Left ventricle myocardium superior (tissue), 1 donor: ENCODE results near the gene POLR2F. TPM values are rescaled to one million over a fixed set of nuclear protein-coding genes. Genes with fewer than 3 reads are reported as not detected.
A peak's percentile ranks its signal among the peaks of the same experiment; 100 is the strongest.
"Not testable (repeated sequence)": the region's sequence is repeated elsewhere in the genome, so short reads cannot be mapped to it uniquely, and the experiment has no call there.

ENCODE experiments used
- ATAC-seq: fragments of 200-7000 bp; cut with Tn5 transposase; one replicate; pipeline ENCODE4 v1.9.1; 2020; ENCODE audit warnings: mild to moderate bottlenecking, moderate library complexity
- DNase-seq: peaks from one replicate; pipeline ENCODE4 v3.0.0-alpha.2; 2020
- intact Hi-C: fragments of 100-400 bp; cut with micrococcal nuclease; formaldehyde crosslinking; loops from one replicate; pipeline ENCODE4 v1.11.0; 2022
- total RNA-seq: library from RNA; stranded (reverse); fragmentation: NEBNext Ultra II Directional; extraction: Animal tissue kit (Norgen Biotek cat#: 25700); gene quantifications from one replicate; pipeline ENCODE4 v1.2.1, GENCODE V29; 2021
- donor health status: DM: no; HTN: yes; CAD: no; lungs with severe emphysema.

The POLR2F gene
- total RNA-seq, 1 donor from 2014 or later: 90.7 TPM

- ATAC-seq, DNase-seq, intact Hi-C loops: not testable (repeated sequence)
These were observed 9.1 kb upstream of the POLR2F start for GRCh38 chr22:37944423-37944822.

DNA sequence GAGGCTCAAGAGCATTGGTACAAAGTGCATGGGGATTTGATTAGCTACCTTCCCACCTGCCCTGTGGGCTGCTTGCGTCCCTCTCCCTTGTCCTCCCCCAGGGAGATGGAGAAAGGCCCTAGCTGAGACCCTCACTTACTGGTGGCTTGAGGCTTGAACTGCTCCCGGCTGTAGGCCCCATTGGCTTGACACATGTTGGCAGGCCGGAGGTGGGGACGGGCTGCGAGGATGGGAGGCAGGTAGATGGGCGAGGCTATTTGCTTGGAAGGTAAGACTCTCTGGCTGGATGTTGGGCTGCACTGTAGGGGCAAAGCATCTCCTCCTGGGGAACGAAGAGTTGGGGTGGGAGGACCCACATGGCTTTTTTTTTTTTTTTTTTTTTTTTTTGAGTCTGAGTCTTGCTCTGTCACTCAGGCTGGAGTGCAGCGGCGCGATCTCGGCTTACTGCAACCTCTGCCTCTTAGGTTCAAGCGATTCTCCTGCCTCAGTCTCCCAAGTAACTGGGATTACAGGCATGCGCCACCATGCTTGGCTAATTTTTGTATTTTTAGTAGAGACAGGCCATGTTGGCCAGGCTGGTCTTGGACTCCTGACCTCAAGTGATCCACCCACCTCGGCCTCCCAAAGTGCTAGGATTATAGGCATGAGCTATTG is 6.2 kb upstream of the POLR2F start:
- intact Hi-C loops, DNase-seq, ATAC-seq: not testable (repeated sequence)

DNA sequence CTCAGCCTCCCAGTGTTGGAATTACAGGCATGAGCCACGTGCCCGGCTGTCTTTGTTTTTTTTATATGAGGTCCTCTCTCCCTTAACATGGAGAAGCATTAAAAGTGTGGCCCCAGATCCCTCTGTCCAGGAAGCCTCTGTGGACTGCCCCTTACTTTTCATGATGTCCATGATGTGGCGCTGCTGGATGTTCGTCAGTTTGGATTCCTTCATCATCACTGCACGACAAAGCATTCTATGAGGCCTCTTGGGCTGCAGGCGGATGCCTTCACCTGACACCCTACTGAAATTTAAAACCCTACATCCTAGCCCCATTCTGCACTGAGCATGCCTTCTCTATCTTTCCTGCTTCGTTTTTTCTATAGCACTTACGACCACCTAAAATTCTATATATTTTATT is 2.2 kb upstream of the POLR2F start:
- intact Hi-C loops: no loop called here
- DNase-seq (no peak), ATAC-seq (no peak)

- peak; percentile 13 for ATAC-seq
- intact Hi-C loops, DNase-seq: not testable (repeated sequence)
These were observed 870 bp upstream of the POLR2F start for GRCh38 chr22:37952629-37953028.

DNA sequence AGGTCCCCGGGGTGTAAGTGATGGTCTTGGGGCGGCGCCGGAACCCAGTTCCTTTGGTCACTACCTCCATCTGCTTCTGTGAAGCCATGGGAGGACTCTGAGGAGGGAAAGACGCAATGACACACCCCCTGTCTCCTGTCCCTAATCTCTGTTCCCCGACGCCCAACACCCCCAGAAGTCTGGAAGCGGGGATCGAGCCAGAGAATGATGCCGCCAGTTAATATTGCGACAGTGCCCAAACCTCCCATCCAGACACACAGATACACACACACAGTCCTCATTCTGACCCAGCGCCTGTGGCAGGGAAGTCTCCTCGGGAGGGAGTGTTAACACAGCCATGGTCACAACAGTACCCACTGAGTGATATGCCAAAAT is 450 bp upstream of the POLR2F start:
- ATAC-seq (peak; percentile 67), DNase-seq (no peak)
- intact Hi-C loops: no loop called here

DNA sequence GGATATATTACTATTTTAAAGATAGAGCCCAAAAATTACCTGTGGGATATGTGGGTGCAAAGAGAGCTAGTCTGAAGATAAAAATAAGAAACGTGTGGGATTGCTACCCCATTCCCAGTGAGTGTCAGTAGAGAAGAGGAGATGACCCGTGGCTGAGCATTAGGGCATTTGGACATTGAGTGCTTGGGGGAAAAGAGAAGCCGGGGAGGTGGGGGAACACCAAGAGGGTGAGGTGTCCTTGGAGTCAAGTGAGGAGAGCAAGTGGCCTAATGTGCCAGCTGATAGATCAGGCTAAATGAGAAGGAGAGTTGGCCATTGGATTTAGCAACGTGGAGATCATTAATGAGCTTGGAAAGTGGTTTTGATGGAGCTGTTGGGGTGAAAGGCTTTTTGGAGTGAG is 1.2 kb downstream of the POLR2F start:
- DNase-seq: no peak
- intact Hi-C loops: no loop called here
- ATAC-seq: no peak

DNA sequence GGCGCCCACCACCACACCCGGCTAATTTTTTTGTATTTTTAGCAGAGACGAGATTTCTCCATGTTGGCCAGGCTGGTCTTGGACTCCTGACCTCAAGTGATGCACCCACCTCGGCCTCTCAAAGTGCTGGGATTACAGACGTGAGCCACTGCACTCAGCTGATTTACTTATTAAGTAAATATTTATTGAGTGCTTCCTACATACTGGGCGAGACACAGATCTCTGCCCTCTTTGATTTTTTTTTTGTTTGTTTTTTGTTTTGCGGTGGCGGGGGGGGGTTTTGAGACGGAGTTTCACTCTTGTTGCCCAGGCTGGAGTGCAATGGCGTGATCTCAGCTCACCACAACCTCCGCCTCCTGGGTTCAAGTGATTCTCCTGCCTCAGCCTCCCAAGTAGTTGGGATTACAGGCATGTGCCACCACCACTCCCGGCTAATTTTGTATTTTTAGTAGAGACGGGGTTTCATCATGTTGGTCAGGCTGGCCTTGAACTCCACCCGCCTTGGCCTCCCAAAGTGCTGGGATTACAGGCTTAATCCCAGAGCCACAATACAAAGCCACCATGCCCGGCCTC is 2.4 kb downstream of the POLR2F start:
- ATAC-seq, intact Hi-C loops, DNase-seq: not testable (repeated sequence)

DNA sequence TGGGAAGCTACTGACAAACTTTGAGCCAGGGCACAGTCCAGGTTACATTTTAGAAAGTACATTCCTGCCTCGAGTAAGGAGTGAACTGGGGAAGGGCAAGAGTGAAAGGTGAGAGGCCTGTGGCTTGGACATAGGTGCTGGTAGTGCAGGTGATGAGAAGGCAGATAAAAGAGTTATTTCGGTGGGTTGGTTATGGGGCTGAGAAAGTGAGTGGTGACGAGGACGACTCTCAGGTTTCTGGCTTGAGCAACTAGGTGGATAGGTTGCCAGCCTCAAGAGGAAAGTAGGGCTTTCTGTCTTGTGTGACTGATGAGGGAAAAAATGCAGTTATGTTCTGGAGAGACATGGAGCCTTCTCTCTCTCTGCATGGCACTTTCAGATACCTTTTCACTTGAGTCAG is 3.7 kb downstream of the POLR2F start:
- DNase-seq (no peak), ATAC-seq (no peak)
- intact Hi-C loops: no loop called here

DNA sequence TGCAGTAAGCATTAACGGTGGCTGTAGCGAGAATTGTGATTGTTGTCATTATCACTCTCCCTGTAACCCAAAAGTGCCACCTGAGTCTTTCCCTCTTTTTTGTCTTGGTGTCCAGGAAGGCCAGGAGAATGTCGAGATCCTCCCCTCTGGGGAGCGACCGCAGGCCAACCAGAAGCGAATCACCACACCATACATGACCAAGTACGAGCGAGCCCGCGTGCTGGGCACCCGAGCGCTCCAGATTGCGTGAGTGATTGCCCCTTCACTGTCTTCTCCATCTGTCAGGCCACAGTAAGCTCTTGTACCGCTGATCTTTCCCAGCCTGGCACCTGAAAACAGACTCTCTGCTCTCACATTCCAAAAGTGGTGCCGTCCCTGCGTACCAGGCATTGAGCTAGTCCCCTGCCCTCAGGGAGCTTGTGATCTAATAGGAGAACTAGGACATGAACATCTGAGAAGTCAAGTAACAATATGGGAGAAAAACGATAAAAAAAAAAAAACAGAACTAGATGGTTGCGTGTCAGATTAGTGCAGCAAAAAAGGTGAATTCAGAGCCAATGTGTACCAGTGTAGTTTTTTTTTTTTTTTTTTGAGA is 5.8 kb downstream of the POLR2F start:
- intact Hi-C loops: no loop called here
- ATAC-seq (no peak), DNase-seq (no peak)

GRCh38 chr22:37961062-37961461 is 7.6 kb downstream of the POLR2F start:
- no peak for ATAC-seq

DNA sequence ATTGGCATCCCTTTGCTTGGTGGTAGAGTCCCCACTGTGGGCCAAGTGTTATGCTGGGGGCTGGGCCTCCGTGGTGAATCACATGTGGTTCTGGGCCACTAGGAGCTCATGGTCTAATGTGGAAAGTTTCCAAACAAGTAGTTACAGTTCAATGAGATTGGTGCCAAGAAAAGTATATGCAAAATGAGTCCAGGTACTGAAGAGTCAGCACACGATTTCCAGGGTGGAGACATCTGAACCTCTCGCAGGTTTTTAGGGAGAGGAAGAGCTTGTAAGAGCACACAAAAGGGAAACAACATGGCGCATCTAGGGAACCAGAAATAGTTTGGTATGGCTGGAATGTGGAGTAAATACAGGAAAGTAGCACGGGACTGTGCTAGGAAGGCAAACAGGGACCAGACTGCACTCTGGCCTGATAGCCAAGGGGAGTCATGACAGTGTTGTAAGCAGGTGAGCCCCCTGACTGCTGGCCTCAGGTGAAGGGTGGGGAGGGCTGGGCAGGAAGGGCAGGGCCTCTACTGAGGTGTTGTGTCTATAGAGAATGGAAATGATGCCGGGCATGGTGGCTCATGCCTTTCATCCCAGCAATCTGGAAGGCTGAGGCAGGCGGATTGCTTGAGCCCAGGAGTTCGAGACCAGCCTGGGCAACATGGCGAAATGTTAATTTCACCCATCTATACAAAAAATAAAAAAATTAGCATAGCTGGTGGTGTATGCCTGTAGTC is 12.6 kb downstream of the POLR2F start:
- ATAC-seq (peak; percentile 55), DNase-seq (no peak)
- intact Hi-C loops: no loop called here

More at GRCh38 chr22:37961062-37961461, 7.6 kb downstream of the POLR2F start:
- no peak for DNase-seq
- intact Hi-C loops: no loop called here

DNA sequence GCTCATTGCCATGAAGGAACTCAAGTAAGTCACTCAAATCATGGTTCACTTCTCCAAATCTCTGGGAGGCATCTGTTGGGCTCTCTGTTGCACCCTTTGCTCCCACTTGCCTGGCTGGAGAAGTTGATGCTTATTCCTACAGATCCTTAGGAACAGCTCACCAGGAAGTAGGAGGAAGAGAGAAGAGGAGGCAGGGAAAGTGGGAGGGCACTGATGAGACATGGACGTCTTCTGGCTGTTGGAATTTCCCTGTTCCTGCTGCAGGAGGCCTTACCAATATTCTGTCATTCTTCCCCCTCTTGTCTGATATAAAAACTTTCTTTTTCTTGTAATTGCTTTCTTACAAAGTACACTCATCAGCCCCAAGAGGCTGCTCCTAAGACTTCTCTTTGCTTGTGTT is 13.6 kb downstream of the POLR2F start:
- DNase-seq (no peak), ATAC-seq (no peak)
- intact Hi-C loops: no loop called here

DNA sequence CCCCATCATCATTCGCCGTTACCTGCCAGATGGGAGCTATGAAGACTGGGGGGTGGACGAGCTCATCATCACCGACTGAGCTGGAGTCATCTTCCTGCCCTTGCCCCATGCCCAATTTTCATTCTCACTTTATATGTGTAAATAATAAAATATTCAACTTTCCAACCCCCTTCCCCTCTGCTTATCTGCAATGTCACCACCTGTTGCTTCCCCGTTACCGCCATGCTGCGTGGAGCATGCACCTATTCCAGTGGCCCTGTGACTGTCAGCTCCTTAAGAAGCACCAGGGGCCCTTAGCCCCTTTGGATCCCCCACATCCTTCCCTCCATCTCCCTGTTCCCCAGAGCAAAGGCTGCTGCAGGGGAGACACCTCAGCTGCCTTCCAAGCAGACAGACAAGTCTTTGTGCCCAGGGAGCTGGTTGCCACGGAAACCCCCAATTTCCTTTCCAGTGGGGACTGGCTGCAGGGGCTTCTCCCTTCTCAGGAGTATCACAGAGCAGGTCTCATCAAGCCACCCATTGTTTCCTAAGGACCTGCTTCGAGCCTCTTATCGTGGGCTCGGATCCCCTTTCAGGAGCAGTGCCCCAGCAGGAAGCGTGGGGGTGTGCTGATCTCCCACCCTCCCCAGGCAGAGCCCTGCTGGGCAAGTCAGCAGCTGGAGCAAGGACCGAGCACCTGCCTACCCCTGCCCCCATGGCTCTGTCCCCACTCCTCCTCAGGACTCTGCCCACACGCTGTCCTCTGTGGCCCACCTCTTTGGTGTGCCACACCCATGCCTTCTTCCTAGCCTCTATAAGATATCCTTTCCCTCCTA is 14.3 kb downstream of the POLR2F start:
- DNase-seq (no peak), ATAC-seq (no peak)
- intact Hi-C loops: no loop called here

DNA sequence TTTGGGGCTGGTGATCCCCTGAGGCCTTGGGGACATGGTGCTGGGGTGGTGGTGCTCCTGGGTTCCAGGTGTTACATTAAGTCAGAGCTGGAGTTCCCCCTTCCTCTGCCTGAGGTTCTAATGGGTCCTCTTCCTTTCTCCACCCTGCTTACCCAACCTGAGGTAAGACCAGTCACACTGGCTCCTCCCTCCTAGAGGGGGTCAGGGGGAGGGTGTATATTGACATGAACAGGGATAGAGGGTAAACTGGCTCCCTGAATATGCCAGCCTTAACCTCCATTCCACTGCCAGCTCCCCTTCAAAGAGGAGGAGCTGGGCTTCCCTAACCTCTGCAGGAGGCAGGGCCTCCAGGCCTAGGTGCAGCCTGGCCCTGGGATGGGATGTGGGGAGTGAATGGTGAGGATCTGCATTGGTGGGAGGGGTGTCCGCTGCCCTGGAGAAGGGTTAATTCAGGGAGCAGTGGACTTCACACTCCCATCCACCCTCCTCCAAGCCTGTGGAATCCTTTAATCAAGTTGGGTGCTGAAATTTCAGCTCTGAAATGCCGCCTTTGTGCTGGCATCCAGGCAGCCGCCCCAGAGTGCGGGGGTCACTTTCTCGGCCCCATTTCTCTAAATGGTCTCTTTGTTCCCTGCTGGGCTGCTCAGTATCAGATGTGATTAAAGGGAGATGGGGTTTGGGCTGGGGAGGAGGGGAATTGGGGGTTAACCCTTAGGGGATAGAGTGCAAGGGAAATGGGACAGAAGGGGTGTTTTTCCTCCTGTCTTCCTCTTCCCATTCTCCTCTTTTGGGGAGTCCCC is 15.2 kb downstream of the POLR2F start:
- no peak for ATAC-seq
- DNase-seq: no peak
- intact Hi-C loops: no loop called here

GRCh38 chr22:37970864-37971263 is 17.4 kb downstream of the POLR2F start:
- ATAC-seq: no peak
- no peak for DNase-seq
- intact Hi-C loops: no loop called here

GRCh38 chr22:37971475-37972434 is 18.3 kb downstream of the POLR2F start:
- ATAC-seq (no peak), DNase-seq (no peak)
- intact Hi-C loops: no loop called here

- DNase-seq (no peak), ATAC-seq (no peak)
- intact Hi-C loops: no loop called here
These were observed 19.0 kb downstream of the POLR2F start for GRCh38 chr22:37972527-37972926.
